OCI-M2 (cell line): ENCODE data around the gene IFITM1.
"Not testable (repeated sequence)": the region's sequence is repeated elsewhere in the genome, so short reads cannot be mapped to it uniquely, and the experiment has no call there.

Source experiments
- DNase-seq: peaks from one replicate; lab custom pipeline; 2025; ENCODE audit not compliant: unreplicated experiment; lab: John Stamatoyannopoulos, UW

The IFITM1 gene

DNA sequence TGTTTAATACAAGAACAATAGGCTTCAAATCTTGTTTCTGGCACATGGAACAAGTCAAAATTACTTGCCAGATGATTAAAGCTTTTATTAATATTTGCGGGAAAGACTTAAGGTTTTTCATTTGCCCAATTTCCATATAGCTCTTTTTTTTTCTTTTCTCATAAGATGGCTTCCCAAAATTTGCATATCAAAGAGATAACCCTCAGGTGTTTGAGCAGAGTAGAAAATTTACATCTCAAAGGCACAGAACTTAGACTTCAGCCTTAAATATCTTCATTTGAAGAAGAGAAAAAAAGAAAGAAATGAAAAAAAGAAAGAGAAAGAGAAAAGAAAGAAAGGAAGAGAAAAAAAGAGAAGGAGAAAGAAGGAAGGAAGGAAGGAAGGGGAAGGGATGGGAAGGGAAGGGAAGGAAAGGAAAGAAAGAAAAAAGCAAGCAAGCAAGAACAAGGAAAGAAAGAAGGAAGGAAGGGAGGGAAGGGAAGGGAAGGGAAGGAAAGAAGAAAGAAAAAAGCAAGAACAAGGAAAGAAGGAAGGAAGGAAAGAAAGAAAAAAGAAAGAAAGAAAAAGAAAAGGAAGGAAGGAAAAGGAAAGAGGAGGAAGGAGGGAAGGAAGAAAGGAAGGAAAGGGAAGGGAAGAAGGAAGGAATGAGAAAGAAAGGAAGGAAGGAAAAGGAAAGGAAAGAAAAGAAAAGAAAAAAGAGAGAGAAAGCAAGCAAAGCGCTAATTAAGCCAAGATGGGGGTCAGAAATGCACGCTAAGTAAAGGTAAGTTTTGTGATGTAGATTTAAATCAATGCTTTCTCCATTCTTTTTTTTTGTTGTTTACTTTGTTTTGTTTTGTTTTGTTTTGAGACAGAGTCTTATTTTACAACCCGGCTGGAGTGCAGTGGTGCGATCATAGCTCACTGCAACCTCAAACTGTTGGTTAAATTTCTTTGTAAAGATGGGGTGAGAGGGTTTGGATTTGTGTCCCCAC is 27.0 kb downstream of the IFITM1 start:
- DNase-seq: no peak

DNA sequence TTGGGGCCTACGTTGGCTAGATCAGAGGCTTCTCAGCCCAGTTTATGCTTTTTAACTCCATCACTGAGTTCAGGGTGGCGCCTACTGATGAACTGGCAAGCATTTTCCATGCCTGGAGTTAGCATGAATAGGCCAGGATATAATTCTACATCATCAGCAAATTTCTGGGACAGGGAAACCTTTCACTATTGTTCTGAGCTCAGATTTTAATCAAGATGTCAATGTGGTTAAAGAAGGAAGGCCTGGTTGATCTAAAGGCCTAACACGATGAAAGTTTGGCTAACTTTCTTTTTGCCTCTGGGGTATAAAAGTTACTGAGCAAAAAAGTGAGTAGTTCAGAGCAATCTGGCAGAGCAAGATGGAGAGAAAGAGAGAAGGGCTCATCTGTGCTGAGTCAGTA is 28.5 kb downstream of the IFITM1 start:
- no peak for DNase-seq

DNA sequence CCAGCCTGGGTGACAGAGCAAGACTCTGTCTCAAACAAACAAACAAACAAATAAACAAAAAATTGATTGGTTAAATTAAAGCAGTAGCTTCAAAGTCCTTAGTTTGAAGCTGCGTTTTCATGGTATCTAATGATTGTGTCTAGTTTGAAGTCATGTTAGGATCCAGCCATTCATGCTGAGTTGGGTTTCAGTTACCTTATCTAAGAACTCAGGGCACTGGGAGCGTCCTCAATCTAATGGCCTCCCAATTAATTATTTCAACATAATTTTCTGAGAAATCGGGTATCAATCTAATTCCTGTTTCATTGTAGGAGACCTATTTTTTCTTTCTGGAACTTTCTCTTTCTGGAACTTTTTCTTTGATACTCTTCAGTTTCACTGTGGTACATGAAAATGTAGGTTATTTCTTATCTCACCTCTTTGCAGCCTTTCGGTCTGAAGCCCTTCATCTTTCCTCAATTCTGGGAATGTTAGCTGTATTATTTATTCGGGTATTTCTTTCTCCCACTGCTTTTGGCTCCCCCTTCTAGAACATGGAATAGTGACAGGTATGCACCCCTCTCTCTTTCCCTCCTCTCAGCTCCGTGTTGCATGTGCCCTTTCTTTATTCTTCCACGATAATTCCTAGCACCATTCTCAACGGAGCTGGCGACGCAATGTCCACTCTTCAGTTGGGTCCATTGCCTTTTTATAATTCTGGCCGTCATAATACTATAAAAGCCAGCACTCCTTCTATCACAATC is 31.2 kb downstream of the IFITM1 start:
- DNase-seq: no peak

DNA sequence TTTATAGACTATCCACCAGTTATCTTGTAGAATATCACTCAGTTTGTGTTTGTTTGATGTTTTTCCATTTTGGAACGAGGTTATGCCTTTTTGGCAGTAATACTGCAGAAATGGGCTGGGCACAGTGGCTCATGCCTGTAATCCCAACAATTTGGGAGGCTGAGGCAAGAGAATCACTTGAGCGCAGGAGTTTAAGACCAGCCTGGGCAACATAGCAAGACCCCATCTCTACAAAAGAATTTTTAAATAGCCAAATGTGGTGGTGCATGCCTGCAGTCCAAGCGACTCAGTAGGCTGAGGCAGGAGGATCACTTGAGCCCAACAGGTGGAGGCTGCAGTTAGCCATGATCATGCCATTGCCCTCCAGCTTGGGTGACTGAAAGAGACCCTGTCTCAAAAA is 32.7 kb downstream of the IFITM1 start:
- no peak for DNase-seq

DNA sequence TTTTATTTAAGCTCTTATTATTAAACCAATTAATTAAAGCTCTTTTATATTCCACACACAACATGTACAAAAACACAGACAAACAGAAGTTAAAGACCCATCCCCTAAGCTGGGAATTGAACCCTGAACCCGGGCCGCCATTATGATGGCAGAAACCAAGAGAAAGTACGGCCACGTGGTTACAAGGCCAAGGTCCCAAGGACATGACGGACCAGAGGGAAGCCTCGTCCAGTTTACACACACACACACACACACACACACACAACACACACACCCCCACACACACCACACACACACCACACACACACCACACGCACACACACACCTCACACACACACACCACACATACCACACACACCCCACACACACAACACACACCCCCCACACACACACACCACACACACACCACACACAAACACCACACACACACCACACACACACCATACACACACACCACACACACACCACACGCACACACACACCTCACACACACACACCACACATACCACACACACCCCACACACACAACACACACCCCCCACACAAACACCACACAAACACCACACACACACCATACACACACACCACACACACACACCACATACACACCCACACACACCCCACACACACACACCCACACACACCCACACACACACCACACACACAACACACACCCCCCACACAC is 35.6 kb downstream of the IFITM1 start:
- DNase-seq: not testable (repeated sequence)

DNA sequence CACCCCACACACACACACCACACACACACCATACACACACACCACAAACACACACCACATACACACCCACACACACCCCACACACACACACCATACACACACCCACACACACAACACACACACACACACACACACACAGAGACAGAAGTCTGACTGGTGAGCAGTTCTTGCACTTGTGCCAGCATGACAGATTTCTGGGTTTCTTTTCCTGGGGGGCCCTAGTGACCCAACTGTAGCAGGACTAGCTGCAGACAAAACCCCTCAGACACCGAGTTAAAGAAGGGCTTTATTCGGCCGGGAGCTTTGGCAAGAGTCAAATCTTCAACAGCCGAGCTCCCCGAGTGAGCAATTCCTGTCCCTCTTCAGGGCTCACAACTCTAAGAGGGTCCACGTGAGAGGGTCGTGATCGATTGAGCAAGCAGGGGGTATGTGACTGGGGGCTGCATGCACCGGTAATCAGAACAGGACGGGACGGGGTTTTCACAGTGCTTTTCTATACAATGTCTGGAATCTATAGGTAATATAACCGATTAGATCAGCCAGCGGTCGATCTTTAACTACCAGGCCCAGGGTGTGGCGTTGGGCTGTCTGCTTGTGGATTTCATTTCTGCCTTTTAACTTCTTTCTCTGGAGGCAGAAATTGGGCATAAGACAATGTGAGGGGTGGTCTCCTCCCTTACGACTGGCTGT is 36.3 kb downstream of the IFITM1 start:
- DNase-seq: not testable (repeated sequence)

DNA sequence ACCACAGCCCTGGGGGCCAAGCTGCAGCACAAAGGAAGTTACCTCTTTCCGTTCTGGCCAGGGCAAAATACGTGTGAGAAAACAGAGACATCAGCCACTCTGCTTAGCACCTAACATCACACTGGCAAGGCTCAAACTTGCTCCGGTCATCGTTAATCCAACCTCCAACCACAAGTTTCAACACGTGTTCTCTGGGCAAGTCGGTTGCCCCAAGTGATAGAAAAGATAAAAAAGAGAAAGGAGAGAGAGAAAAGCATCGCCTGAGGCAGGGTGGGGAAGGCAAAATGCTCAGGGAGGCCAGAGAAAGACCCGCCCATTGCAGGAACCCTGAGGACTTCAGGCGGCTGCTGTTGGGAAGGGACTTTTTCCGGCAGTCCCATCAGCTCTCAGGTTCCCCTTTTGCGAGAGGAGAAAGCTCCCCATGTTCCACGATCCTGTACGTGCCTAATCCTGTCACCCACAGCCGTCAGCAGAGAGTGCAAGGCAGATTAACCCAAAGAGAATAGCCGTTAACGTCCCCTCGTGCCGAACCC is 36.9 kb downstream of the IFITM1 start:
- no peak for DNase-seq

DNA sequence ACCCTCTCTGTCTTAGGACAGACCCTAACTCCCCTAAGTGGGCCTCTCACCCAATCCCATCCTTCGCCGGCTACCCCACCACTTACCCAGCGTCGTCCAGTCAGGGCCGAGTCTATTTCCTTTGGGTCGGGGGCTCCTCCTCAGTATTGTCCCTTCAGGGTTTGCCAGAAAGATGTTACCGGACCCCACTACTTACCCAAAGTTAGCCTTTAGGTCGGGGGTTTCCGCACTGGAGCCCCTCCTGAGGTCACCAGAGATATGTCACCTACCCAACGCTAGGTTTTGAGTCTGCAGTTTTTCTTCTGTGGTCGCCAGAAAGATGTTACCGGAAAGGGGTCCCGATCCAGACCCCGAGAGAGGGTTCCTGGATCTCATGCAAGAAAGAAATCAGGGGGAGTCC is 37.6 kb downstream of the IFITM1 start:
- no peak for DNase-seq

DNA sequence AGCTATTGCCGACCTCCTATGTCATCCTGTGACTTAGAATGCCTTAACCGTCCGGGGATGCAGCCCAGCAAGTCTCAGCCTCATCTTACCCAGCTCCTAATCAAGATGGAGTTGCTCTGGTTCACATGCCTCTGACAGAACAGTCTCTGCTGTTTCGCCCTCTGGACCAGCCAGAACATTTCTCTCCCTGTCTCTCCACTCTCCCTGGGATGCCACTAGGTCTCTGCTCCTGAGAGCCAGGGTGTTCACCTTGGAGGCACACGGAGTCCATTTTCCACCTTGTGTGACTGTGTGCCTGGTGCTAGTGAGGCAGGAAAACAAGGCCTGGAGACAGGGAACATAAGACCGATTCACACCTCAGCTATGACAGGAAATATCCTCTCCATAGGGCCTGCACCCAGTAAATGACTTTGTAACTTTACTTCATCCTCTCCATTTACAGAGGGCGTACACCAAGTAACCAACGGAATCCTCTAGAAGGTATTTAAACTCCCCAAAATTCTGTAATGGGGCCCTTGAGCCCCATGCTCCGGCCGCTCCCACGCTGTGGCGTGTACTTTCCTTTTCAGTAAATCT is 38.7 kb downstream of the IFITM1 start:
- DNase-seq: no peak

DNA sequence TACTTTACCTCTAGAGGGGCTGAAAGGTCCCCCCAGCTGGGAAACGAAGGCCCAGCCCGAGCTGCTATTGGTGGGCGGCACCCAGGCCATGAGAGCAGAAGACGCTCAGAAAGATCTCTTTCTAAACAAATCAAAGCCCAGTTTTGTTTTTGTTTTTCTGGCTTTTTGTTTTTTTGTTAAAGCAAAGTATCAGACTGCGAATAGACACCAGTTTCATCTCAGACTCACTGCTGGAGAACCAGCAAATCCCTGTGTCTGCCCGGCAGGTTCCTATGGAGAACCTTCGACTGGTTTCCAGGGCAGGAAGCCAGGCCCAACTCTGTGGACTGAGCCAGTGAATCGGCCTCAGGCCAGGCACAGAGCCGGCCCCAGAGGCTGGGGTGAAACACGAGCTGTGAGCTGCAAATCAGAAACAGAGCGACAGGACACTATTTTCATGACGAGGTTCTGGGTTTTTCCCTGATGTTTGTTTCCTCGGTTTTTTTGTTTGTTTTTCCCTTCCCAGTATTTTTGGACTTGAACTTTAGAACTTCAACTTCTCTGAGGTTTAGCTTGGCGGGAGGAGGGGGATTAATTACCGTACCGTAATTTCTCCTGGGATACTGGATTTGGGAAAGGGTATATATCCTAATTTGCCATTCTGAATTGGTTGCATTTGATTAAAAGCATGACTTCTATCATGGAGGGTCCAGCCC is 39.5 kb downstream of the IFITM1 start:
- no peak for DNase-seq

DNA sequence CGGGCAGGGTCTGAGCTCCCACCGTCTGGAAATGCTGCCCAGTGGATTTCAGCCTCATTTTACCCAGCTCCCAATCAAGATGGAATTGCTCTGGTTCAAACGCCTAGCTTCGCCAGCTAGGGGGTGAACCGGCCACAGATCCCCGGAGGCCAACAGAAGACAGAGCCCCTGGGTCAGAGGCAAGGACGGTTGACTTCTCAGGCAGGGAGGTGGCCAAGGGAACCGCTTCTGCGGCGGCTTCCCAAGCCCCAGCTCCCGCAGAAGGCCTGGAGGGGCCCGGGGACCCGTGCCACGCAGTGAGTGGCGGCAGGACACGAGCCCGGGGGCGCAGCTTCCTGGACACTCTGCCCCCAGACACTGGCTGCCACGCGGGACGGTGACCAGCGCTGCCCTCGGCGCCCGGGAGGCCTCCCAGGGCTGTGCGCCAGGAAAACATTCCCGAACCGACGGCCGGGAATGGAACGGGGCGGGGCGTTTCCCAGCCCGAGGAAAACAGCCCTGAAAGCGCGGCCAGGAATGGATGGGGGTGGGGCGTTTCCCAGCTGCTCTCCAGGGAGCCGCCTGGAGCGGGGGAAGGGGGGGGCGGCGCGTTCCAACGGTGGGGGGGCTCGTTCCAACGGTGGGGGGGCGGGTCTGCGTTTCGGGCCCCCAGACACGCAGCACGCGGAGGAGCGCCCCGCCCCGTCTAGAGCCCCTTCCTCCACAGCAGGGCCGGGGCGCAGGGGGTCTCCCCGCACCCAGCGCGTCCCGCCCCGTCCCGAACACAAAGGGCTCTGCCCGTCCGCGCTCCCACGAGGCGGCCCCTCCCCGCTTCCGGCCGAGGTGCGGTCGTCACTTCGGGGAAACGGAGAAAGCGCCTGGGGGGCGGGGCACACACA is 42.0 kb downstream of the IFITM1 start:
- DNase-seq: no peak

DNA sequence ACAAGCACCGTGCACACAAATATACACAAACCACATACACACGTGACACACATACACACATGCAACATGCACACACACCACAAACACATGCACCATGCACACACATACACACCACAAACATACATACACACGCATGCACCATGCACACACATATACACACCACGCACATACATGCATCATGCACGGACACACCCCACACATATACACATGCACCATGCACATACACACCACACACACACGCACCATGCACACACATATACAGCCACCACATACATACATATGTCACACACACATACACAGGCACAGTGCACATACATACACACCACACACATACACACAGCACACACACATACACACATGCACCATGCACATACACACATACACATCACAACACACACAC is 42.8 kb downstream of the IFITM1 start:
- no peak for DNase-seq

DNA sequence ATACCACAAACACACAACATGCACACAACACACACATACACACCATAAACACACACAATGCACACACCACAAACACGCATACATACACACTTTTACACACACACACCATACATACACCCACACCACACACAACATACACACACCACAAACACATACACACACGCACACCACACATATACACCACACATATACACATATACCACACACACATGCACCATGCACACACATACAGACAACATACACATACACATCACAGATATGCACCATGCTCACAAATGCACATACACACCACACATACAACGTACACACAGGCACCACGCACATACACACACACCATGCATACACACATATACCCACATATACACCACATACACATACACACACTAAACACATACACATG is 43.7 kb downstream of the IFITM1 start:
- DNase-seq: no peak

DNA sequence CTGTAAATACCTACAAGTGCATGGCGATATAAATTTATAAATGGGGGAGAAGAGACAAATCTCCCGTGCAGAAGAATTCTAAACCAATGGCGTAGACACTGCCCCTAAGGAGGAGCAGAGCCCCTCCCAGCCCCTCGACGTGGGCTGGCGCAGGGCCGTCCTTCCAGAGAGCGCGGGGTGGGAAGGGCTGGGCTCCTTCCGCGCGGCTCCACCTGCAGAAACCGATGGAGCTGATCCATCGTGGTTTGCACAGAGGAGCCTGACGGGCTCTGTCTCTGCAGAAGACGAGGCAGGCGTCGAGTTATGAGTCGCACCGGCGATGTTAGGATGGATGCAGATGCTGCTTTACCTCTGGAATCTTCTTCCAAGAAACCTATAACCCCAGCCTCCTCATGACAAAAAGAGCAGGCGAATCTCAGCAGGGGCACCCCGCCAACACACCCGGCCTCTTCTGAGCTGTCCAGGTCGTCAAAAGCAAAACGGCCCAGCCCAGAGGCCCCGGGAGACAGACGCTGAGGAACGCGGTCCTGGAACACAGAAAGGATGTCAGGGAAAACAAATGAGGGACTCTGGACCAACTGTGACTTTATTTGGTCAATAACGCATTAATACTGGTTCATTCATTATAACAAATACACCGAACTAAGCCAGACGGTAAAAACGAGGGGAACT is 44.4 kb downstream of the IFITM1 start:
- DNase-seq: no peak

DNA sequence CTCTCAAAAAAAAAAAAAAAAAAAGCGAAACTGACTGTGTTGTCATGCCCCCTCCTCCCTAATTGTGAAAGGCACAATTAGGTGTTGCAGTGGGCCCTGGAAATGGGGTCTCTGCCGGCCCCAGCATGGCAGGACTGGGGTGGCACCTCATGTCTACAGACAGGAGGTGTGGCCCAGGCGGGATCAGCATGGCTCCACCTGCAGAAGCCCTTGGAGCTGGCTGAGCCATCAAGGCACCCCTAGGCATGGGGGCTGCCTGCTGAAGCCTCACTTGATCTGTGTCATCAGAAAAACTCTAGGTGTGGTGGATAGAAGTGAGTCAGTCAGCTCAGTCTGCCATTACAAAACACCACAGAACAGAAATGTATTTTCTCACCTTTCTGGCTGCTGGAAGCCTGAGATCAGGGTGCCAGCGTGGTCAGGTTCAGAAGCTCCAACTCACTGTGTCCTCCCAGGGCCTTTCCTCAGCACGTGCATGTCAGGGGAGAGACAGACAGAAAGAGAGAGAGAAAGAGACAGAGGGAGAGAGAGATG is 45.4 kb downstream of the IFITM1 start:
- no peak for DNase-seq

DNA sequence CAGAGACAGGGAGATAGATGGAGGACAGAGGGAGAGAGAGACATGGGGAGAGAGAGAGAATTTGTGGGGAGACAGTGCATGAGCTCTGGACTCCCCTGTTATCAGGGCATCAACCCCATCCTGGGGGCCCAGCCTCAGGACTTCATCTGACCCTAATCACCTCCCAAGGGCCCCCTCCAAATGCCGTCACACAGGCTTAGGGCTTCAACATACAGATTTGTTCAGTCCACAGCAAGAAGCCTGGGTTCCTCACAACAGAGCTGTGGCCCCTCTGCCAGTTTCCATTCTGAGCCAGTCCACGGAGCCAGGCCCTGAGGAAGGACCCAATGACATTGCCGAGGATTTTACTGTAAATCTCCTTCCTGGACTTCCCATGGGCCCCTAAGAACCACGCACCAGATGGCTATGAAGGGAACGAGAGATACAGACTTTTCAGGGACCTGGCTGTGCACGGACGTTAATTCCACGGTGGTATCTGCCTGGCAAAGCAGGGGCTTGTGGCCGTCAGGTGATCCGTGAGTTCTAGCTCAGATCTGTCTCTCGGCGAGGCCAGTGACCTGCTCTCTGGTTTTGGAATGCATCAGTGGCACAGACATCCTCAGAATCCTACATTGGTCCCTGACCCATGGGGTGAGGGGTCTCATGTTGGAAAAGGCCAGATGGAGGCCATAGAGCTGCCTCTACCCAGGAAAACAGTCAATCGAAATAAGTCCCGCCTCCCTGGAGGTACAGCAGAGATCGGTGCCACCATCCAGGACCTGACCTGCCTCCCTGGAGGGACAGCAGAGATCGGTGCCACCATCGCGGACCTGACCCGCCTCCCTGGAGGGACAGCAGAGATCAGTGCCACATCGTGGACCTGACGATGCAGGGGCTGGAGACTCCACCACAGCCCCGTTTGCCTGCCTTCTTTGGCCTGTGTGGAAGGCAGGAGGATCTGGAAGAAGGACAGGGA is 46.8 kb downstream of the IFITM1 start:
- no peak for DNase-seq
